HL-60 (cell line): ENCODE data around the gene YARS1.

Experiments used
- DNase-seq, 2 experiments: peaks; one replicate each; pipeline ENCODE4 v3.0.0-alpha.2; 2010 to 2020; ENCODE audit warnings: low read depth in 1 of 2, low spot score in 1 of 2
- H3K27ac ChIP-seq: fragments of 250-450 bp; sonication (Bioruptor Pico); replicated peaks from 2 replicates; pipeline ENCODE4 v1.5.1; 2020; ENCODE audit warnings: mild to moderate bottlenecking, moderate library complexity
- H3K27me3 ChIP-seq: fragments of 250-450 bp; sonication (Bioruptor Pico); 2 replicates; pipeline ENCODE4 v1.5.1; 2021; ENCODE audit warnings: mild to moderate bottlenecking, moderate library complexity; ENCODE audit not compliant: insufficient read depth, poor library complexity, severe bottlenecking
- H3K4me3 ChIP-seq: replicated peaks from 2 replicates; pipeline ENCODE4 v1.5.1; 2011; ENCODE audit warnings: mild to moderate bottlenecking, control low read depth, low read length; ENCODE audit not compliant: insufficient read depth
- CTCF ChIP-seq: IDR thresholded peaks from one replicate; pipeline ENCODE4 v1.5.1; 2011; ENCODE audit warnings: low read length, control low read depth, inconsistent platforms; ENCODE audit not compliant: insufficient read depth
- GABPA ChIP-seq: IDR thresholded peaks from 2 replicates; pipeline ENCODE4 v1.6.1; 2012; ENCODE audit warnings: low read depth
- POLR2AphosphoS5 ChIP-seq: IDR thresholded peaks from 2 replicates; pipeline ENCODE4 v1.6.1; 2012; ENCODE audit warnings: low read depth
- REST ChIP-seq: IDR thresholded peaks from 2 replicates; pipeline ENCODE4 v1.6.1; 2012; ENCODE audit warnings: low read depth; ENCODE audit not compliant: insufficient replicate concordance
- SPI1 ChIP-seq: IDR thresholded peaks from 2 replicates; pipeline ENCODE4 v1.6.1; 2012; ENCODE audit warnings: low read depth, mild to moderate bottlenecking, borderline replicate concordance

The YARS1 gene

GRCh38 chr1:32818804-32819541 is 1.8 kb upstream of the YARS1 start:
- Histone ChIP-seq H3K27ac (peak overlapping the region; percentile 94), H3K4me3 (peak overlapping the region; percentile 90), H3K27me3 (no peaks in the 10 kb centered on the region)
- TF ChIP-seq SPI1: peak; percentile 61; the same call in 1 of the 2 replicates
- TF ChIP-seq POLR2AphosphoS5: no peak
- 0 out of 2 replicates have a peak, but pooled peaks have one; percentile 9 for TF ChIP-seq GABPA
- no peak for TF ChIP-seq REST
- no peak for TF ChIP-seq CTCF
- DNase-seq: peak; percentile 70 to 75

GRCh38 chr1:32817815-32818786 is 943 bp upstream of the YARS1 start:
- DNase-seq: peak in 1 of 2 experiments; percentile 75
- TF ChIP-seq POLR2AphosphoS5: peak; percentile 0
- no peak for TF ChIP-seq REST
- peak overlapping the region; percentile 94 for H3K27ac ChIP-seq
- H3K4me3 ChIP-seq: peak overlapping the region; percentile 90
- H3K27me3 ChIP-seq: no peaks in the 10 kb centered on the region

GRCh38 chr1:32816676-32817158 is 441 bp downstream of the YARS1 start:
- Histone ChIP-seq H3K27ac (peak overlapping the region; percentile 94), H3K27me3 (no peaks in the 10 kb centered on the region), H3K4me3 (peak overlapping the region; percentile 90)
- peak; percentile 56 for TF ChIP-seq SPI1
- TF ChIP-seq GABPA: no peak
- no peak for TF ChIP-seq REST
- peak; percentile 32 to 41 for DNase-seq
